HG02885 (cell line): ENCODE data around the gene ACOX1.

Experiments
- ATAC-seq: cut with Tn5 transposase; IDR thresholded peaks from one replicate; pipeline ENCODE4 v1.9.1; 2021; ENCODE audit warnings: mild to moderate bottlenecking; ENCODE audit not compliant: unreplicated experiment, poor library complexity

Gene ACOX1

DNA sequence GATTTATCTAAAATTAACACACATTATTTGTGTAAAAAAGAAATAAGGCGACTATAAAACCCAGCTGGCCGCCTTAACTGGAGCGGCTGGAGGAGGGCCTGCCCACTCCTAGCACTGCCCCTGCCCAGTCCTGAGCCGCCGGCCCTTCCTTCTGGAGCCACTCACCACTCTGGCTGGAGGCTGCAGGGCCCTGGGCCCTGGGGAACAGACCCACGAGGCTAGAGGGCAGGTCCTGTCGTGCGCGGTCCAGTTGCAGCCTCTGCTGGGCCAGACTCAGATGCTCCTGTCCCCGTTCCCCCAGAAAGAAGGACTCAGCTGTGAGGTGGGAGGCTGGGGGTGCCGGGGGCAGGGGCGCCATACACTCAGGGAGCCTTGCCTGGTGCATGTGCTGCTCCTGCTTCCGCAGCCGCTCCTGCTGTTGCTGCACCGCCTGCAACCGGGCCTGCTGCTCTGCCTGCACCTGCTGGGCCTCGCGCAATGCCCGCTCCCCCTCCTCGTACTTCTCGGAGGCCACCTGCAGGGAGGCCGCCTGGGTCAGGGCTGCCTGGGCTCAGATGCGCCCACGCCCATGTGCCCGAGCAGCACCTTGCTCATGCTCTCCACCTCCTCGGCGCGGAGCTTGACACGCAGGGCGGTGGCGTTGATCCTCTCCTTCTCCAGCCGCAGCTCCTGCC lies 65.3 kb downstream of the ACOX1 start:
- ATAC-seq: no peak

DNA sequence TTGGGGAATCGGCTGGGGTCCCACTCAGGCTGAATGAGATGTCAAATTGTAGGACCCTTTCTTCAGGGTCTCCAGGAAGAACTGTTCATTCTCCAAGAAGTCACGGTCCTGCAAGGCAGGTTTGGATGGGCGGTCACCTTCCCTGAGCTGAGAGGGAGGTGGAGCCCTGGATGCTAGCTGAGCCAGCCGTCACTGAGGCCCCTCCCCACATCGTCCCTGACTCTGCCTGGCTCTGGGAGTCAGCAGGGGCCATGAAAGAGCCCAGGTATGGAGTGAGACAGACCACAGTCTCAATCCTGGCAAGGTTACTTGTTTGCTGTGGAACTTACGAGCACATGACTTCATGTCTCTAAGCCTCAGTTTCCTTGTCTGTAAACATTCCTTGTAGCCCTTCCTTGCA lies 68.3 kb downstream of the ACOX1 start:
- no peak for ATAC-seq

GRCh38 chr17:75909812-75910274 lies 69.1 kb downstream of the ACOX1 start:
- no peak for ATAC-seq

- no peak for ATAC-seq
Measured at GRCh38 chr17:75909051-75909811, 69.7 kb downstream of the ACOX1 start.

DNA sequence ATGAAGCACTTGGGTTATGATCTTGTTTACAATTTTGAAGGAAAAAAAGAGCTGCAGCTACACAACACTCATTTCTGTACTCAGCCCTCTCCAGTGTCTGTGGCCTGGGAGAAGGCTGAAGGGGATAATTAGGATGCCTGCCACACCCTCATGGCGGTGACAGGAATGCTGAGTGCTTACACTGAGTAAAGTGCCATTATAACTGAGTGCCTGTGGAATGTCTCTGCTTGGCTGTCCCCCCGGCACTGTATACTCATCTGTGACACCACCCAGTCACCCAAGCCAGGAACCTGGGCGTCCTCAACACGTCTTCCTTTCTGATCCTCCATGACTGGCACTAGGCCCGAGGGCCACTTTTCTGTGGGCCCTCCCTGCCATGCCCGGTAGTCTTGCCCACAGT lies 70.8 kb downstream of the ACOX1 start:
- no peak for ATAC-seq

DNA sequence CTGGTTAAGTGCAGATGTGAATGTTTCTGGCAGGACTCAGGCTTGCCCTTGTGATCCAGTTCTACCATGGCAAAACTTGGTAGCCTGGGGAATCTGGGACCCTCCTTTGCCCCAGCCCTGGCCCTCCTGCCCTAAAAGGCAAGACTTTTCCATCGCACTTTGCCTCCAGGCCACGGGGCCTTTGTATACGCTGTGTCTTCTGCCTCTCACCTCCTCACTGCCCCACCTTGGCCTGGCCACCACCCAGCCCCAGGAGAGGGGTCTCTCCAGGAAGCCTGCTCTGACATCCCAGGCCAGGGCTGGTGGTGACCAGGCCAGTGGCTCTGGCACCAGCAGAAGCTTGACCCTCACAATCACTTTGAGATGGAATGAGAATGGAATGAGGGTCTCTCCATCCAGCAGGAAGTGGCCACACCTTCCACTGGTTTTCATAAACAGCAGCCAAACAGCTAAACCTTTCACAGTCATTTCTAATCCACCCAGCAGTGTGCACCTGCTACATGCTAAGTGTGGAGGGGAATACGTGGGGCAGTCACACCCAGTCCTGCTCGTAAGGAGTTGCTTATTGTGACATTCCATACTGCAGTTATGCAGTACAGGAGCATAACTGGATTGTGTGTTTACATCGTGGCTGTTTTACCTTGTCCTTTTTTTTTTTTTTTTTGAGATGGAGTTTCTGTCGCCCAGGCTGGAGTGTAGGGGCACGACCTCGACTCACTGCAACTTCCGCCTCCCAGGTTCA lies 72.7 kb downstream of the ACOX1 start:
- ATAC-seq: no peak

DNA sequence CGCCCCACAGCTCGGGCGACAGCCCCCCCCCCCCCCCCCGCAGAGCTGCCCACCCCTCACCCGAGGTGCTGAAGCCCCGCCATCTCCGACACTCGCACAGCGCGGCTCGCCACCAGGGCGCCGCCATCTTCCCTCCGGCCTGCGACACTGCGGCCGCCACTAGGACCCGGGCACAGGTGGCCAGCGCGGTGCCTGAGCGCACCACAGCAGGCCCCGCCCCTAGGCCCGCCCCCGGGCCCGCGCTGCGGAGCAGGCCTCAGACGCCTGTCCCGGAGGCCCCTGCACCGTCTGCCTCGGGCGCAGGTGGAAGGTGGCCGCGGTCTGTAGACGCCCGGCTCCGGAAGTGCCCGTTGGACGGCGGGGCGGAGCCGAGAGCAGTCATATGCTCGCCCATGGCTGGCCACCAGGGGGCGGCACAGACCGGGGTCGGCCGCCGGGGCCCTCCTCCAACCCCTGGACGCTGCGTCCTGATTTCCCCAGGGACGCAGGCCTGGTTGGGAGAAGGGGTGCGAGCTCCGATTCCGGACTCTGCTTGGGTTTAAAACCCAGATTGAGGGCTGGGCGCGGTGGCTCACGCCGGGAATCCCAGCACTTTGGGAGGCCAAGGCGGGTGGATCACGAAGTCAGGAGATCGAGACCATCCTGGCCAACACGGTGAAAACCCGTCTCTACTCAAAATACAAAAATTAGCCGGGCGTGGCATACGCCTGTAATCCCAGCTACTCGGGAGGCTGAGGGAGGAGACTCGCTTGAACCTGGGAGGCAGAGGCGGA lies 74.0 kb downstream of the ACOX1 start, which contains the start of gene MRPL38:
MRPL38 (minus strand) TSS at position 136 of the 773 bp plus-strand sequence; CDS start at position 127, 9 bp downstream.
- ATAC-seq: peak; percentile 95

DNA sequence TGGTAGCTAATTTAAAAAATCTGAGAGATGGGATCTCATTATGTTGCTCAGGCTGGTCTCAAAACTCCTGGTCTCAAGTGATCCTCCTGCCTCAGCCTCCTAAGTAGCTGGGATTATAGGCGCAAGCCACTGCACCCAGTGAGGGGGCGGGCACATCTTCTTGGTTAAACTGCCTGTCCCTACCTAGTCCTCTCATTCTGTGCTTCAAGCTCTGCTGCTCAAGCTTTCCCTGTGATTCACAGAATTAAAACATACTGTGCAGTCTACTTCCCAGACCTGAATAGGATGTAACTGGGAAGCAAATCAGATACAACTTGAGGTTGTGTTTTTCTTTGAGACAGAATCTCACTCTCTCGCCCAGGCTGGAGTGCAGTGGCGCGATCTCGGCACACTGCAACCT lies 76.6 kb downstream of the ACOX1 start:
- ATAC-seq: no peak

- no peak for ATAC-seq
Measured at GRCh38 chr17:75901727-75902126, 77.2 kb downstream of the ACOX1 start.

DNA sequence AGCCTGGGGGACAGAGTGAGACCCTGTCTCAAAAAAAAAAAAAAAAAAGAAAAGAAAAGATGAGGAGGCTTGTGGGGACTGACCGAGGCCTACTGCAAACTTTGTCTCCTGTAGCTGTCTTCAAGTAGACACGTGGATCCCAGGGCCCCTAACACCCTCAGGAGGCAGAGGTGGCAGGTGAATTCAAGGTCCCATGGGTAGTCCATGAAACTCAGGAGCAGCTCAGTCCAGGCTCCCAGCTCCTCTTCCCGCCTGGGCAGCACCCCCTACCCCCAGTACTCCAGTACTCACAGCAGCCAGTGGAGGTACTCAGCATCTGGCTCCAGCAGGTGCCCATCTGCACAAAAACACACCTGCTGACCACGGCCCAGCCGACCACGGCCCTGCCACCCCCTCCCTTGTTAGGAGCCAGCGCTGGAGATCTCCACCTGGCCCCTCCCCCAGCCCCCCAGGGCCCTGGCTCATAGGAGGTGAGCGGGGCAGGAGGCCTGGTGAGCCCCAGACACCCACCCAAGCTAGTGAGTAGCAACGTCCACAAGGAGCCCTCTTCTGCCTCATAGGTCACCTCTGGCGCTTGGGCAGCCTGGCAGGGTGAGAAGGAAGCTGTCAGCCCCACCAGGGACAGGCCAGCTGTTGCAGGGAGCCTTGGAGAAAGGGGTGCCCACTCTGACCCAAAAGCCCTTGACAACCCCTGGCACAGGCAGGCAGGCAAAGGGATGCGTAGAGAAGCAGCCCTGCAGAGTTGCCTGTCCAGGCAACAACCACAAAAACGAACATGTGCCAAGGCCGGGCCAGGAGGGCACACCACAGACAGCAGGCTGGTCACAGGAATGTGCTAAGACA lies 78.1 kb downstream of the ACOX1 start:
- ATAC-seq: no peak

GRCh38 chr17:75899767-75900468 lies 79.0 kb downstream of the ACOX1 start:
- ATAC-seq: no peak

GRCh38 chr17:75899353-75899752 lies 79.6 kb downstream of the ACOX1 start:
- no peak for ATAC-seq

GRCh38 chr17:75898791-75899190 lies 80.2 kb downstream of the ACOX1 start:
- ATAC-seq: no peak

GRCh38 chr17:75898065-75898464 lies 80.9 kb downstream of the ACOX1 start:
- no peak for ATAC-seq

DNA sequence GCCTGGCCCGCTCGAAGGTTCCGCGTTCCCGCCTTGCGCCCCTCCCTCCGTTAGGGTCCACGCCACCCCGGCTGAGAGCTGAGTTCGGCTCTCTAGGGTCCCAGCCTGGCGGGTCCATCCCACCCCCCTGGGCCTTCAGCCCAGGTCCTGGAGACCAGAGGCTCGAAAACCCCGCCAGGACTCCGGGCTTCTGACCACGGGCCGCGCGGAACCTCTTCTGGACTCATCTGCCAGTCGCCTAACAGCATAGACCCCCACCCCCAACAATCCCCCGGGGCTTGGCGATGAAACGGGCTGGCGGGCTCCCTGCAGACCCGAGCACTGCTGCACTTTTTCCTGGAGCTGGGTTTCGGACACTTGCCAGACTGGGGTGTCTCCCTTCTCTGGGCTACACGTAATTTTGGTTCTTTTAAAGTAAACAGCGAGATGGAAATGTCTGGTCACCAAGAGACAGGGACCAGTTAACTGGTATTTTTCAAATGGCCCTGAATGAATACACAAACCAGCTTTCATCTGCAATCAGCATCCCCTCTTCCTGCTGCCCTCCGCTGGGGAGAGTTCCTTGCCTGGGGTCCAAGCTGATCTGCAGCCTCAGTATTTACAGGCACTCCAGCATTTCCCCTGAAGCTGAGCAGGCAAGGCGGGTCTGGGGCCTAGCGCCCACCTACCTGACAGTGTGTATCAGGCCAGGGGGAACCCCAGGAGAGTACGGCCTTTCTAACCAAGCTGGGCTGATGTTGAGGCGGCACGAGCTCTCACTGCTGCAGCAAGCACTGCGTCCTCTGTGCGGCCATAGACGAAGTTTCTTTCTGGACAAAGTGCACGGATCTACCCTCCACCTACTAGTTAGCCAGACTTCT lies 81.6 kb downstream of the ACOX1 start:
- no peak for ATAC-seq

GRCh38 chr17:75896415-75897159 lies 82.4 kb downstream of the ACOX1 start, which contains the start of gene TRIM65:
Gene TRIM65, minus strand, starts transcription at chr17:75896951. Its CDS starts 14 bp downstream, at chr17:75896937.
- peak; percentile 65 for ATAC-seq
